Activated CD8-positive, alpha-beta T cell treated with anti-CD3 and anti-CD28 coated beads for 36 hours (primary cell): ENCODE results near the gene ZBTB12. TPM values are rescaled to one million over a fixed set of nuclear protein-coding genes. Genes with fewer than 3 reads are reported as not detected.
A peak's percentile ranks its signal among the peaks of the same experiment; 100 is the strongest.
"Not testable (repeated sequence)": the region's sequence is repeated elsewhere in the genome, so short reads cannot be mapped to it uniquely, and the experiment has no call there.

Experiments
- ATAC-seq: fragments of 200-7000 bp; cut with Tn5 transposase; one replicate; pipeline ENCODE4 v1.10.0; 2021; ENCODE audit warnings: mild to moderate bottlenecking, moderate library complexity
- CTCF ChIA-PET: fragments of 350-600 bp; sonication (Branson Sonifier 250); formaldehyde crosslinking; loops from one replicate; lab custom pipeline; 2021; ENCODE audit warnings: antibody characterized with exemption; lab: Charles Lee
- POLR2A ChIA-PET: fragments of 350-600 bp; sonication (Branson Sonifier 250); formaldehyde crosslinking; loops from one replicate; lab custom pipeline; 2021; ENCODE audit warnings: antibody characterized with exemption; lab: Charles Lee
- DNase-seq: peaks from one replicate; pipeline ENCODE4 v3.0.0-alpha.2; 2020
- H3K27ac Mint-ChIP-seq: one replicate; pipeline ENCODE4 v1.8.0; 2021; ENCODE audit warnings: mild to moderate bottlenecking, mixed read lengths
- H3K27me3 Mint-ChIP-seq: one replicate; pipeline ENCODE4 v1.8.0; 2021; ENCODE audit warnings: mixed read lengths
- H3K36me3 Mint-ChIP-seq: one replicate; pipeline ENCODE4 v1.8.0; 2021; ENCODE audit warnings: low read depth, mixed read lengths
- H3K4me1 Mint-ChIP-seq: one replicate; pipeline ENCODE4 v1.8.0; 2021; ENCODE audit warnings: low read depth, mixed read lengths
- H3K4me3 Mint-ChIP-seq: one replicate; pipeline ENCODE4 v1.8.0; 2021; ENCODE audit warnings: mild to moderate bottlenecking, moderate library complexity, mixed read lengths
- H3K9me3 Mint-ChIP-seq: one replicate; pipeline ENCODE4 v1.8.0; 2021; ENCODE audit warnings: mixed read lengths
- intact Hi-C: fragments of 100-400 bp; cut with micrococcal nuclease; formaldehyde crosslinking; loops from one replicate; pipeline ENCODE4 v1.10.0; 2022
- total RNA-seq, 2 experiments: library from RNA; stranded (reverse); gene quantifications; one replicate each; pipeline ENCODE4 v1.2.3, GENCODE V29; 2021
- TF ChIP-seq, protein P1 (sequence below): fragments of 200-600 bp; IDR thresholded peaks from one replicate; pipeline ENCODE4 v1.8.0; 2022; ENCODE audit warnings: antibody characterized with exemption, mild to moderate bottlenecking

Gene ZBTB12
- total RNA-seq, 2 experiments from 2014 or later: 1.8 to 2.1 TPM

GRCh38 chr6:31908791-31909190 is 6.9 kb upstream of the ZBTB12 start:
- ChIA-PET CTCF (interaction anchor here (1.6 kb wide), 1 partner anchor 21 kb away, joined by 3 read pairs; no protein-coding TSS in a partner anchor), POLR2A (interaction anchor here (0.6 kb wide), 1 partner anchor 334 kb away, joined by 4 read pairs; no protein-coding TSS in a partner anchor)
- no peak overlapping the region for H3K4me3 Mint-ChIP-seq
- ATAC-seq: peak; percentile 35
- peaks cover 10% of the 10 kb centered on the region for H3K27me3 Mint-ChIP-seq
- H3K36me3 Mint-ChIP-seq: no peaks in the 10 kb centered on the region
- intact Hi-C loops: no loop called here
- no peaks in the 10 kb centered on the region for H3K9me3 Mint-ChIP-seq
- TF ChIP-seq, protein P1, sequence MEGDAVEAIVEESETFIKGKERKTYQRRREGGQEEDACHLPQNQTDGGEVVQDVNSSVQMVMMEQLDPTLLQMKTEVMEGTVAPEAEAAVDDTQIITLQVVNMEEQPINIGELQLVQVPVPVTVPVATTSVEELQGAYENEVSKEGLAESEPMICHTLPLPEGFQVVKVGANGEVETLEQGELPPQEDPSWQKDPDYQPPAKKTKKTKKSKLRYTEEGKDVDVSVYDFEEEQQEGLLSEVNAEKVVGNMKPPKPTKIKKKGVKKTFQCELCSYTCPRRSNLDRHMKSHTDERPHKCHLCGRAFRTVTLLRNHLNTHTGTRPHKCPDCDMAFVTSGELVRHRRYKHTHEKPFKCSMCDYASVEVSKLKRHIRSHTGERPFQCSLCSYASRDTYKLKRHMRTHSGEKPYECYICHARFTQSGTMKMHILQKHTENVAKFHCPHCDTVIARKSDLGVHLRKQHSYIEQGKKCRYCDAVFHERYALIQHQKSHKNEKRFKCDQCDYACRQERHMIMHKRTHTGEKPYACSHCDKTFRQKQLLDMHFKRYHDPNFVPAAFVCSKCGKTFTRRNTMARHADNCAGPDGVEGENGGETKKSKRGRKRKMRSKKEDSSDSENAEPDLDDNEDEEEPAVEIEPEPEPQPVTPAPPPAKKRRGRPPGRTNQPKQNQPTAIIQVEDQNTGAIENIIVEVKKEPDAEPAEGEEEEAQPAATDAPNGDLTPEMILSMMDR: no peak
- peaks cover 19% of the 10 kb centered on the region for H3K4me1 Mint-ChIP-seq
- no peak overlapping the region for H3K27ac Mint-ChIP-seq
- DNase-seq: no peak

DNA sequence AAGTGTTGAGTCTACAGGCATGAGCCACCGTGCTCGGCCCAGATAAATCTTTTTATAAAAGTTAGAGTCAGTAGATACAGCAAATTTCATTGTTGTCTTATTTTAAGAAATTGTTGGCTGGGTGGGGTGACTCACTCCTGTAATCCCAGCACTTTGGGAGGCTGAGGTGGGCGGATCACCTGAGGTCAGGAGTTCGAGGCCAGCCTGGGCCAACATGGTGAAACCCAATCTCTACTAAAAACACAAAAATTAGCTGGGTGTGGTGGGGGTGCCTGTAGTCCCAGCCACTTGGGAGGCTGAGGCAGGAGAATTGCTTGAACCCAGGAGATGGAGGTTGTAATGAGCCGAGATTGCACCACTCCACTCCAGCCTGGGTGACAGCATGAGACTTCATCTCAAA is 6.4 kb upstream of the ZBTB12 start:
- H3K9me3 Mint-ChIP-seq, H3K27ac Mint-ChIP-seq, H3K4me3 Mint-ChIP-seq, H3K27me3 Mint-ChIP-seq, DNase-seq, CTCF ChIA-PET, H3K36me3 Mint-ChIP-seq, intact Hi-C loops, ATAC-seq: not testable (repeated sequence)
- peaks cover 19% of the 10 kb centered on the region for H3K4me1 Mint-ChIP-seq
- POLR2A ChIA-PET: interaction anchor here (1.3 kb wide), 1 partner anchor 10 kb away, joined by 3 read pairs; no protein-coding TSS in a partner anchor

- DNase-seq: no peak
- Mint-ChIP-seq H3K36me3 (no peaks in the 10 kb centered on the region), H3K27ac (no peak overlapping the region), H3K27me3 (peaks cover 10% of the 10 kb centered on the region), H3K4me1 (peaks cover 27% of the 10 kb centered on the region), H3K4me3 (no peak overlapping the region), H3K9me3 (no peaks in the 10 kb centered on the region)
- POLR2A ChIA-PET: interaction anchor here (1.3 kb wide), 1 partner anchor 11 kb away, joined by 3 read pairs; no protein-coding TSS in a partner anchor
- intact Hi-C loops: no loop called here
- CTCF ChIA-PET: interaction anchor here (0.7 kb wide), 1 partner anchor 134 kb away, joined by 3 read pairs; no protein-coding TSS in a partner anchor
- peak; percentile 35 for ATAC-seq
- TF ChIP-seq, protein P1: no peak
Observed at GRCh38 chr6:31907158-31907813, 5.4 kb upstream of the ZBTB12 start.

DNA sequence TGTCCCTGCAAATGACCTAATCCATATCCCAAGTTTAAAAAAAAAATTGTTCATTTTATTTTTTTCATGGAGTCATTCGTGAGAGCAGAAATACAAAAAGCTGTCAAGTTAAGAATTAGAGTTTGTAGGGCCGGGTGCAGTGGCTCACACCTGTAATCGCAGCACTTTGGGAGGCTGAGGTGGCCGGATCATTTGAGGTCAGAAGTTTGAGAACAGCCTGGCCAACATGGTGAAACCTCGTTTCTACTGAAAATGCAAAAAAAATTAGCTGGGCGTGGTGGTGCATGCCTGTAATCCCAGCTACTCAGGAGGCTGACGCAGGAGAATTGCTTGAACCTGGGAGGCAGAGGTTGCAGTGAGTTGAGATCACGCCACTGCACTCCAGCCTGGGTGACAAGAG is 4.8 kb upstream of the ZBTB12 start:
- intact Hi-C loops, H3K9me3 Mint-ChIP-seq, H3K27ac Mint-ChIP-seq, ATAC-seq, H3K4me3 Mint-ChIP-seq, POLR2A ChIA-PET, H3K36me3 Mint-ChIP-seq, H3K27me3 Mint-ChIP-seq, DNase-seq: not testable (repeated sequence)
- CTCF ChIA-PET: interaction anchor here (0.7 kb wide), 1 partner anchor 134 kb away, joined by 3 read pairs; no protein-coding TSS in a partner anchor
- peaks cover 23% of the 10 kb centered on the region for H3K4me1 Mint-ChIP-seq

- Mint-ChIP-seq H3K4me1 (peaks cover 20% of the 10 kb centered on the region), H3K27ac (no peak overlapping the region), H3K4me3 (no peak overlapping the region), H3K36me3 (no peaks in the 10 kb centered on the region), H3K27me3 (peaks cover 10% of the 10 kb centered on the region), H3K9me3 (no peaks in the 10 kb centered on the region)
- POLR2A ChIA-PET: interaction anchor here (1.0 kb wide), 1 partner anchor 57 kb away, joined by 3 read pairs; no protein-coding TSS in a partner anchor
- intact Hi-C loops: no loop called here
- ATAC-seq (no peak), DNase-seq (no peak)
- CTCF ChIA-PET: interaction anchor here (1.3 kb wide), 1 partner anchor 47 kb away, joined by 4 read pairs; no protein-coding TSS in a partner anchor
- TF ChIP-seq, protein P1: no peak
Observed at GRCh38 chr6:31906122-31906521, 4.2 kb upstream of the ZBTB12 start.

GRCh38 chr6:31905041-31905440 is 3.2 kb upstream of the ZBTB12 start:
- ATAC-seq: no peak
- Mint-ChIP-seq H3K4me1 (peaks cover 18% of the 10 kb centered on the region), H3K4me3 (no peak overlapping the region), H3K27ac (no peak overlapping the region), H3K36me3 (no peaks in the 10 kb centered on the region), H3K9me3 (no peaks in the 10 kb centered on the region), H3K27me3 (peaks cover 6% of the 10 kb centered on the region)
- intact Hi-C loops: no loop called here
- no peak for DNase-seq
- CTCF ChIA-PET: interaction anchor here (0.6 to 1.3 kb wide), 2 partner anchors 48 kb away, joined by 3 to 4 read pairs; no protein-coding TSS in a partner anchor
- POLR2A ChIA-PET: interaction anchor here (1.0 kb wide), 1 partner anchor 56 kb away, joined by 3 read pairs; no protein-coding TSS in a partner anchor
- TF ChIP-seq, protein P1: no peak
